Measurements from ENCODE around the gene CHMP1A. TPM values are rescaled to one million over a fixed set of nuclear protein-coding genes. Genes with fewer than 3 reads are reported as not detected.

Gene CHMP1A
- total and polyA plus RNA-seq, 2 experiments from 2014 or later = 42.3 to 81.9 TPM

- peaks cover 17% of the 10 kb centered on the region for H3K27me3 Mint-ChIP-seq (ENCODE audit: insufficient read depth, low read depth, poor library complexity)
- H3K4me1 ChIP-seq (ENCODE audit: insufficient read depth) = peaks cover 11% of the 10 kb centered on the region
- no peaks in the 10 kb centered on the region for H3K79me2 ChIP-seq (replicated peaks; ENCODE audit: insufficient read depth)
- no peak overlapping the region for H3K27ac Mint-ChIP-seq
- no peaks in the 10 kb centered on the region for H3K36me3 Mint-ChIP-seq (ENCODE audit: low read depth)
- no peak overlapping the region for H3K4me3 Mint-ChIP-seq
- DNase-seq (ENCODE audit: low spot score) = no peak
- H3K9me3 Mint-ChIP-seq = no peaks in the 10 kb centered on the region
- no peak overlapping the region for H3K4me2 ChIP-seq
- peaks cover 11% of the 10 kb centered on the region for H3K4me1 Mint-ChIP-seq
- no peaks in the 10 kb centered on the region for H3K36me3 ChIP-seq (ENCODE audit: insufficient read depth)
- no peak for TF ChIP-seq ZNF331 (CRISPR knock-in tag; IDR thresholded peaks at IDR 0.05; ENCODE audit: low read depth)
- no peak for TF ChIP-seq ZNF462 (CRISPR knock-in tag; IDR thresholded peaks at IDR 0.05)
- no peak for TF ChIP-seq EZH2 (IDR thresholded peaks at IDR 0.05; ENCODE audit: low read depth, unreplicated experiment)
- TF ChIP-seq ZNF114 (CRISPR knock-in tag; IDR thresholded peaks at IDR 0.05) = no peak
- no peak for TF ChIP-seq CTCF (conservative IDR thresholded peaks at IDR 0.05; ENCODE audit: low read depth in 2 of 2)
- no peak for TF ChIP-seq JUNB (IDR thresholded peaks at IDR 0.05; ENCODE audit: unreplicated experiment)
- no peak for TF ChIP-seq POLR2AphosphoS5 (IDR thresholded peaks at IDR 0.05; ENCODE audit: low read depth)
- no peak for TF ChIP-seq ETS1 (IDR thresholded peaks at IDR 0.05)
- TF ChIP-seq STAT1 (IDR thresholded peaks at IDR 0.05; ENCODE audit: unreplicated experiment) = no peak
- TF ChIP-seq NANOG (IDR thresholded peaks at IDR 0.05; ENCODE audit: borderline replicate concordance) = no peak
- TF ChIP-seq EZH2phosphoT487 (IDR thresholded peaks at IDR 0.05; ENCODE audit: unreplicated experiment) = no peak
- H3K27ac ChIP-seq (ENCODE audit: low read depth) = no peak overlapping the region
- no peaks in the 10 kb centered on the region for H3K9me2 ChIP-seq (ENCODE audit: insufficient read depth)
- H2AFZ ChIP-seq = no peak overlapping the region
- H3K27me3 ChIP-seq (ENCODE audit: insufficient read depth) = no peaks in the 10 kb centered on the region
- H3K4me3 ChIP-seq = no peak overlapping the region
- ATAC-seq = no peak
- H4K20me1 ChIP-seq (replicated peaks; ENCODE audit: insufficient read depth) = no peaks in the 10 kb centered on the region
- H3F3A ChIP-seq (replicated peaks; ENCODE audit: low read depth) = no peaks in the 10 kb centered on the region
These were observed 56.6 kb downstream of the CHMP1A start for GRCh38 chr16:89600956-89601355.

All from GM23338 (cell line).